Measurements from ENCODE around the gene CA10. TPM values are rescaled to one million over a fixed set of nuclear protein-coding genes. Genes with fewer than 3 reads are reported as not detected.

Gene CA10
- total and polyA plus RNA-seq, 2 experiments from 2014 or later, result 0.33 TPM; not detected in 1

- no peak overlapping the region for H3K4me3 ChIP-seq
- no peak overlapping the region for H3K27ac ChIP-seq
- no peaks in the 10 kb centered on the region for H4K20me1 ChIP-seq (ENCODE audit: insufficient read depth, poor library complexity, severe bottlenecking)
- no peak for DNase-seq (ENCODE audit: low spot score)
- H3K9me2 ChIP-seq (replicated peaks; ENCODE audit: insufficient read depth), result no peaks in the 10 kb centered on the region
- no peak overlapping the region for H2AFZ ChIP-seq
- WGBS (ENCODE audit: low lambda C conversion rate, missing lambda C conversion rate), result 78% methylated on average over 2 of the region's 2 CpGs
- H3K9me3 ChIP-seq (ENCODE audit: low read depth), result no peaks in the 10 kb centered on the region
- peaks cover 8% of the 10 kb centered on the region for H3K4me1 ChIP-seq (ENCODE audit: insufficient read depth)
- H3K27me3 ChIP-seq, result no peaks in the 10 kb centered on the region
- no peaks in the 10 kb centered on the region for H3K79me2 ChIP-seq
- no peaks in the 10 kb centered on the region for H3K36me3 ChIP-seq (replicated peaks; ENCODE audit: insufficient read depth, low read depth)
- no peak overlapping the region for H3K4me2 ChIP-seq
- no peak for TF ChIP-seq EZH2 (IDR thresholded peaks at IDR 0.05; ENCODE audit: borderline replicate concordance)
- TF ChIP-seq EZH2phosphoT487 (IDR thresholded peaks at IDR 0.05; ENCODE audit: low read depth, severe bottlenecking, unreplicated experiment), result no peak
- no peak for TF ChIP-seq CTCF (IDR thresholded peaks at IDR 0.05; ENCODE audit: poor library complexity)
Observed at GRCh38 chr17:51946311-51946710, 212.2 kb downstream of the CA10 start.

GRCh38 chr17:51941272-51941671 is 217.2 kb downstream of the CA10 start:
- DNase-seq (ENCODE audit: low spot score), result no peak
- Histone ChIP-seq H3K27ac (no peak overlapping the region), H4K20me1 (ENCODE audit: insufficient read depth, poor library complexity, severe bottlenecking) (no peaks in the 10 kb centered on the region), H3K9me3 (ENCODE audit: low read depth) (no peaks in the 10 kb centered on the region), H3K27me3 (no peaks in the 10 kb centered on the region), H3K4me3 (no peak overlapping the region), H3K4me2 (no peak overlapping the region), H2AFZ (no peak overlapping the region), H3K79me2 (no peaks in the 10 kb centered on the region), H3K36me3 (replicated peaks; ENCODE audit: insufficient read depth, low read depth) (no peaks in the 10 kb centered on the region), H3K9me2 (replicated peaks; ENCODE audit: insufficient read depth) (no peaks in the 10 kb centered on the region), H3K4me1 (ENCODE audit: insufficient read depth) (no peaks in the 10 kb centered on the region)
- WGBS (ENCODE audit: low lambda C conversion rate, missing lambda C conversion rate), result 37% methylated on average over 3 of the region's 3 CpGs
- TF ChIP-seq CTCF (IDR thresholded peaks at IDR 0.05; ENCODE audit: poor library complexity) (no peak), EZH2phosphoT487 (IDR thresholded peaks at IDR 0.05; ENCODE audit: low read depth, severe bottlenecking, unreplicated experiment) (no peak), EZH2 (IDR thresholded peaks at IDR 0.05; ENCODE audit: borderline replicate concordance) (no peak)

DNA sequence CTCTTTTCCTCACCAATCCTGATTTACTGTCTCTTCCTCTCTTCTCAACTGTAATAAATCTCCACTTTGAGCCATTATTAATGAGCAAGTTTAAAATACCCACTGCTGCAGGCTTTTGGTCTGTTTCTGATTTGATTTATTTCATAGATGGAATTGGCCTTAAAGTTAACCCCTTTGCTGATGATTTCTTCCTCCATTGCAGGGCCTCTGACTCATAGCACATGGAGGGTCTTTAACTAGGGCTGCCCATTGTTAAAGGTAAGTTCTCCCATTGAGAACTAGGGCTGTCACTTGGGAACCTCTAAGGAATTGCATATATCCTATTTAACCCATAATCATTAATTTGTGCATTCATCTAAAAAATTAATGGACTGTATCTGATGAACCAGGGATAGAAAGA is 221.2 kb downstream of the CA10 start:
- Histone ChIP-seq H3K9me2 (replicated peaks; ENCODE audit: insufficient read depth) (no peaks in the 10 kb centered on the region), H3K4me2 (no peak overlapping the region), H3K79me2 (no peaks in the 10 kb centered on the region), H3K9me3 (ENCODE audit: low read depth) (no peaks in the 10 kb centered on the region), H3K27me3 (no peaks in the 10 kb centered on the region), H4K20me1 (ENCODE audit: insufficient read depth, poor library complexity, severe bottlenecking) (no peaks in the 10 kb centered on the region), H3K36me3 (replicated peaks; ENCODE audit: insufficient read depth, low read depth) (no peaks in the 10 kb centered on the region), H3K4me1 (ENCODE audit: insufficient read depth) (no peaks in the 10 kb centered on the region), H3K4me3 (no peak overlapping the region), H3K27ac (no peak overlapping the region), H2AFZ (no peak overlapping the region)
- TF ChIP-seq EZH2 (IDR thresholded peaks at IDR 0.05; ENCODE audit: borderline replicate concordance) (no peak), EZH2phosphoT487 (IDR thresholded peaks at IDR 0.05; ENCODE audit: low read depth, severe bottlenecking, unreplicated experiment) (no peak), CTCF (IDR thresholded peaks at IDR 0.05; ENCODE audit: poor library complexity) (no peak)
- DNase-seq (ENCODE audit: low spot score), result no peak

- Histone ChIP-seq H3K79me2 (no peaks in the 10 kb centered on the region), H3K36me3 (replicated peaks; ENCODE audit: insufficient read depth, low read depth) (no peaks in the 10 kb centered on the region), H2AFZ (no peak overlapping the region), H3K4me3 (no peak overlapping the region), H3K27me3 (no peaks in the 10 kb centered on the region), H3K9me2 (replicated peaks; ENCODE audit: insufficient read depth) (no peaks in the 10 kb centered on the region), H3K9me3 (ENCODE audit: low read depth) (no peaks in the 10 kb centered on the region), H3K4me1 (ENCODE audit: insufficient read depth) (no peaks in the 10 kb centered on the region), H3K27ac (no peak overlapping the region), H4K20me1 (ENCODE audit: insufficient read depth, poor library complexity, severe bottlenecking) (no peaks in the 10 kb centered on the region), H3K4me2 (no peak overlapping the region)
- WGBS (ENCODE audit: low lambda C conversion rate, missing lambda C conversion rate), result 70% methylated on average over 3 of the region's 3 CpGs
- DNase-seq (ENCODE audit: low spot score), result no peak
- TF ChIP-seq EZH2 (IDR thresholded peaks at IDR 0.05; ENCODE audit: borderline replicate concordance) (no peak), CTCF (IDR thresholded peaks at IDR 0.05; ENCODE audit: poor library complexity) (no peak)
Observed at GRCh38 chr17:51935477-51935876, 223.0 kb downstream of the CA10 start.
